Mesothelial cell of epicardium (in vitro differentiated cells): Measurements from ENCODE around the gene PLA2G6. TPM values are rescaled to one million over a fixed set of nuclear protein-coding genes. Genes with fewer than 3 reads are reported as not detected.
A peak's percentile ranks its signal among the peaks of the same experiment; 100 is the strongest.
"Not testable (repeated sequence)": the region's sequence is repeated elsewhere in the genome, so short reads cannot be mapped to it uniquely, and the experiment has no call there.

Source experiments
- DNase-seq, 2 experiments: peaks; one replicate each; pipeline ENCODE4 v3.0.0; 2021; ENCODE audit warnings: low spot score in 2 of 2; ENCODE audit not compliant: unreplicated experiment in 2 of 2
- H3K27ac Mint-ChIP-seq: 2 replicates; pipeline ENCODE4 v1.8.0; 2021; ENCODE audit warnings: mixed read lengths
- H3K27me3 Mint-ChIP-seq: 2 replicates; pipeline ENCODE4 v1.8.0; 2021; ENCODE audit warnings: low read depth, mixed read lengths
- H3K36me3 Mint-ChIP-seq: 2 replicates; pipeline ENCODE4 v1.8.0; 2021; ENCODE audit warnings: mixed read lengths
- H3K4me1 Mint-ChIP-seq: 2 replicates; pipeline ENCODE4 v1.8.0; 2021; ENCODE audit warnings: mixed read lengths
- H3K4me3 Mint-ChIP-seq: 2 replicates; pipeline ENCODE4 v1.8.0; 2021; ENCODE audit warnings: mild to moderate bottlenecking, moderate library complexity, mixed read lengths
- H3K9me3 Mint-ChIP-seq: 2 replicates; pipeline ENCODE4 v1.8.0; 2021; ENCODE audit warnings: mixed read lengths
- CTCF ChIP-seq: fragments of 200-600 bp; sonication (generic); IDR thresholded peaks from one replicate; pipeline ENCODE4 v1.5.0; 2021; ENCODE audit warnings: antibody characterized with exemption; ENCODE audit not compliant: unreplicated experiment
- total RNA-seq: library from RNA; stranded (reverse); gene quantifications from 3 replicates; pipeline ENCODE4 v1.2.1, GENCODE V29; 2021

The PLA2G6 gene
- total RNA-seq, 1 donor from 2014 or later, result 88.2 TPM

- TF ChIP-seq CTCF, result peak; percentile 10
- H3K27me3 Mint-ChIP-seq, result no peaks in the 10 kb centered on the region
- no peak for DNase-seq
- no peaks in the 10 kb centered on the region for H3K36me3 Mint-ChIP-seq
- no peaks in the 10 kb centered on the region for H3K9me3 Mint-ChIP-seq
- H3K4me3 Mint-ChIP-seq, result no peak overlapping the region
- no peaks in the 10 kb centered on the region for H3K4me1 Mint-ChIP-seq
- H3K27ac Mint-ChIP-seq, result no peak overlapping the region
Measured at GRCh38 chr22:38124236-38124974, 57.2 kb downstream of the PLA2G6 start.

- no peak for DNase-seq
Measured at GRCh38 chr22:38122616-38123015, 59.0 kb downstream of the PLA2G6 start.

GRCh38 chr22:38120359-38121110 lies 61.1 kb downstream of the PLA2G6 start:
- TF ChIP-seq CTCF, result no peak
- Mint-ChIP-seq H3K27ac (no peak overlapping the region), H3K4me1 (no peaks in the 10 kb centered on the region), H3K36me3 (no peaks in the 10 kb centered on the region), H3K27me3 (no peaks in the 10 kb centered on the region), H3K9me3 (no peaks in the 10 kb centered on the region), H3K4me3 (no peak overlapping the region)
- no peak for DNase-seq

More at GRCh38 chr22:38122616-38123015, 59.0 kb downstream of the PLA2G6 start:
- no peaks in the 10 kb centered on the region for H3K9me3 Mint-ChIP-seq
- no peaks in the 10 kb centered on the region for H3K4me1 Mint-ChIP-seq
- H3K27ac Mint-ChIP-seq, result no peak overlapping the region
- H3K4me3 Mint-ChIP-seq, result no peak overlapping the region
- H3K27me3 Mint-ChIP-seq, result no peaks in the 10 kb centered on the region
- no peaks in the 10 kb centered on the region for H3K36me3 Mint-ChIP-seq
- no peak for TF ChIP-seq CTCF

- not testable (repeated sequence) for H3K9me3 Mint-ChIP-seq, H3K27me3 Mint-ChIP-seq, H3K4me3 Mint-ChIP-seq, H3K4me1 Mint-ChIP-seq, DNase-seq, H3K27ac Mint-ChIP-seq, H3K36me3 Mint-ChIP-seq
Measured at GRCh38 chr22:38118747-38119146, 62.9 kb downstream of the PLA2G6 start.

GRCh38 chr22:38118182-38118581 lies 63.4 kb downstream of the PLA2G6 start:
- peaks cover 2% of the 10 kb centered on the region for H3K4me1 Mint-ChIP-seq
- H3K27ac Mint-ChIP-seq, result no peak overlapping the region
- no peak for TF ChIP-seq CTCF
- H3K4me3 Mint-ChIP-seq, result no peak overlapping the region
- H3K36me3 Mint-ChIP-seq, result peaks cover 2% of the 10 kb centered on the region
- no peaks in the 10 kb centered on the region for H3K9me3 Mint-ChIP-seq
- H3K27me3 Mint-ChIP-seq, result no peaks in the 10 kb centered on the region
- DNase-seq, result no peak

- H3K27ac Mint-ChIP-seq, H3K27me3 Mint-ChIP-seq, H3K9me3 Mint-ChIP-seq, H3K36me3 Mint-ChIP-seq, DNase-seq, H3K4me3 Mint-ChIP-seq, H3K4me1 Mint-ChIP-seq: not testable (repeated sequence)
Measured at GRCh38 chr22:38117556-38117955, 64.1 kb downstream of the PLA2G6 start.
